Measurements from ENCODE around the gene TMEM106C. TPM values are rescaled to one million over a fixed set of nuclear protein-coding genes. Genes with fewer than 3 reads are reported as not detected.

The TMEM106C gene
- total RNA-seq (2022) = 247 and 281 TPM in 2 replicates
- Bru-seq, nascent RNA = percentile 95 among the genes with signal in this experiment
- BruChase-seq, experiment 1, labeled RNA remaining after a 2-hour chase = percentile 96 among the genes with signal in this experiment
- BruChase-seq, experiment 2, labeled RNA remaining after a 6-hour chase = percentile 97 among the genes with signal in this experiment
- long read RNA-seq, transcript TMEM106C-220 (8 exons, 810 nt) = major isoform, 158 of 374 reads
- long read RNA-seq, transcript TMEM106C-201 (8 exons, 1,394 nt) = minor isoform, 59 of 374 reads
- long read RNA-seq, transcript TMEM106C-202 (8 exons, 1,515 nt) = minor isoform, 50 of 374 reads
- long read RNA-seq, transcript TMEM106C-203 (8 exons, 1,414 nt) = minor isoform, 22 of 374 reads
- long read RNA-seq, partial matches to known transcripts = 45 of 374 reads
- long read RNA-seq, other reads (novel, unspliced or antisense) = 27 of 374 reads

DNA sequence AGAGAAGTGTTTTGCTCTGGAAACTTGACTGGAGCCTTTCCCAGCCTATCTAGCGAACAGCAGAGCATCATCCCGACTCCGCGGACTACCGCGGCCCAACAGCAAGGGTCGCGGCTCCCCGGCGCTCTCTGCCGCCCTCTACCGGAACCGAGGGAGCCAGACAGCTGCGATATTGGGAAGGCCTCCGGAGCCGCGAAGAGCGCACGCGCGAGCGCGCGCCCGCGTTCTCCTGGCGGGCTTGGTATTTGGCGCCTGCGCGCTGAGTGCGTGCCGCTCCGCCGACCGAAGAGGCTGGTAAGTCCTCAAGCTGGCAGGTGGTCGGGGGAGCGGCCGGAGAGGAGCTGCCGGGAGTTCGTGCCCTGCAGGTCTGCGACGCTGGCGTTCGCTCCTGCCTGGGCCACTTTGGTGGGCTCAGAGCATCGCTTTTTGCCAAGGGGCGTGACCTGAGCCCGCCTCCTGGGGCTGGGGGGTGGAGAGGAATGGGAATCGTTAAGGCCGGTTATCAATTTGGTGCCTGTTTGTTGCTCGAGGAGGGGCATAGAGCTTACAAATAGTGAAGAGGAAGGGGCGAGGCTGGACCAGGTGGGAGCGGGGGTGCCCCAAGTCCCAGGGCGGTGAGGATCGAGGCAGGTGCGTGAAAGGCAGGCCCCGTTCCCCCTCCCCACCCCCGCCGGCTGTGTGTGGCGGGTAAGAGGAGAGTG lies at the start of gene TMEM106C:
Gene TMEM106C (plus strand): TSS at position 257 of the 701 bp plus-strand sequence. CDS start 641 bp downstream, outside the sequence.
- Mint-ChIP-seq H3K36me3 (ENCODE audit: insufficient read depth, unreplicated experiment) (peaks cover 44% of the 10 kb centered on the region), H3K9me3 (ENCODE audit: unreplicated experiment) (no peaks in the 10 kb centered on the region), H3K4me3 (ENCODE audit: unreplicated experiment) (peak within 1 kb of the TSS; percentile 100), H3K27me3 (ENCODE audit: insufficient read depth, unreplicated experiment) (no peaks in the 10 kb centered on the region), H3K4me1 (ENCODE audit: low read depth, unreplicated experiment) (peaks cover 24% of the 10 kb centered on the region), H3K27ac (ENCODE audit: unreplicated experiment) (peak within 1 kb of the TSS; percentile 97)
- ChIA-PET CTCF (interaction anchor here (0.5 to 3.7 kb wide), 22 partner anchors 8 to 258 kb away, joined by 3 to 40 read pairs (median 3); partner anchors contain the start of genes ASB8, RPAP3 and VDR), POLR2A (interaction anchor here (0.6 to 1.2 kb wide), 4 partner anchors 55 to 571 kb away, joined by 3 to 20 read pairs (median 4); partner anchors contain the start of gene VDR)
- TF ChIP-seq, protein P1, sequence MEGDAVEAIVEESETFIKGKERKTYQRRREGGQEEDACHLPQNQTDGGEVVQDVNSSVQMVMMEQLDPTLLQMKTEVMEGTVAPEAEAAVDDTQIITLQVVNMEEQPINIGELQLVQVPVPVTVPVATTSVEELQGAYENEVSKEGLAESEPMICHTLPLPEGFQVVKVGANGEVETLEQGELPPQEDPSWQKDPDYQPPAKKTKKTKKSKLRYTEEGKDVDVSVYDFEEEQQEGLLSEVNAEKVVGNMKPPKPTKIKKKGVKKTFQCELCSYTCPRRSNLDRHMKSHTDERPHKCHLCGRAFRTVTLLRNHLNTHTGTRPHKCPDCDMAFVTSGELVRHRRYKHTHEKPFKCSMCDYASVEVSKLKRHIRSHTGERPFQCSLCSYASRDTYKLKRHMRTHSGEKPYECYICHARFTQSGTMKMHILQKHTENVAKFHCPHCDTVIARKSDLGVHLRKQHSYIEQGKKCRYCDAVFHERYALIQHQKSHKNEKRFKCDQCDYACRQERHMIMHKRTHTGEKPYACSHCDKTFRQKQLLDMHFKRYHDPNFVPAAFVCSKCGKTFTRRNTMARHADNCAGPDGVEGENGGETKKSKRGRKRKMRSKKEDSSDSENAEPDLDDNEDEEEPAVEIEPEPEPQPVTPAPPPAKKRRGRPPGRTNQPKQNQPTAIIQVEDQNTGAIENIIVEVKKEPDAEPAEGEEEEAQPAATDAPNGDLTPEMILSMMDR (IDR thresholded peaks at IDR 0.05; ENCODE audit: insufficient read depth in 1 of 2, low read depth in 1 of 2, low read length in 1 of 2, severe bottlenecking in 1 of 2, unreplicated experiment in 1 of 2) = peak; percentile 98 to 99
- no peaks in the 10 kb centered on the region; the same call in 1 of the 2 replicates for H3K9me3 ChIP-seq
- H3K36me3 ChIP-seq (ENCODE audit: control insufficient read depth, insufficient read depth, low read length) = 0 out of 2 replicates have a peak, but pooled peaks cover 1% of the 10 kb centered on the region
- H3K4me1 ChIP-seq = no peaks in the 10 kb centered on the region
- intact Hi-C loops (cut with micrococcal nuclease; ENCODE audit: unreplicated experiment) = loop anchor here (1.0 to 5.0 kb wide), 9 partner anchors 14 to 202 kb away; no protein-coding TSS in a partner anchor
- no TSS peak for BruUV-seq (replicated peaks)
- no peaks in the 10 kb centered on the region for H3K27me3 ChIP-seq (replicated peaks; ENCODE audit: control insufficient read depth, insufficient read depth, low read length)
- DNase-seq = peak; percentile 93 to 97
- H3K4me3 ChIP-seq (ENCODE audit: low read depth, low read length) = peak within 1 kb of the TSS; percentile 77

GRCh38 chr12:47920913-47921312 lies 42.5 kb upstream of the TMEM106C start:
- Histone ChIP-seq H3K4me1 (no peaks in the 10 kb centered on the region), H3K36me3 (ENCODE audit: control insufficient read depth, insufficient read depth, low read length) (no peaks in the 10 kb centered on the region), H3K4me3 (ENCODE audit: low read depth, low read length) (no peak overlapping the region), H3K27me3 (replicated peaks; ENCODE audit: control insufficient read depth, insufficient read depth, low read length) (no peaks in the 10 kb centered on the region), H3K9me3 (no peaks in the 10 kb centered on the region)
- intact Hi-C loops (cut with micrococcal nuclease; ENCODE audit: unreplicated experiment) = no loop called here
- TF ChIP-seq, protein P1 (IDR thresholded peaks at IDR 0.05; ENCODE audit: insufficient read depth in 1 of 2, low read depth in 1 of 2, low read length in 1 of 2, severe bottlenecking in 1 of 2, unreplicated experiment in 1 of 2) = no peak
- DNase-seq = no peak
- POLR2A ChIA-PET = no interaction called here
- CTCF ChIA-PET = no interaction called here
- Mint-ChIP-seq H3K27me3 (ENCODE audit: insufficient read depth, unreplicated experiment) (no peaks in the 10 kb centered on the region), H3K9me3 (ENCODE audit: unreplicated experiment) (no peaks in the 10 kb centered on the region), H3K4me3 (ENCODE audit: unreplicated experiment) (no peak overlapping the region), H3K4me1 (ENCODE audit: low read depth, unreplicated experiment) (no peaks in the 10 kb centered on the region), H3K36me3 (ENCODE audit: insufficient read depth, unreplicated experiment) (no peaks in the 10 kb centered on the region), H3K27ac (ENCODE audit: unreplicated experiment) (no peak overlapping the region)
- no TSS peak for BruUV-seq (replicated peaks)

DNA sequence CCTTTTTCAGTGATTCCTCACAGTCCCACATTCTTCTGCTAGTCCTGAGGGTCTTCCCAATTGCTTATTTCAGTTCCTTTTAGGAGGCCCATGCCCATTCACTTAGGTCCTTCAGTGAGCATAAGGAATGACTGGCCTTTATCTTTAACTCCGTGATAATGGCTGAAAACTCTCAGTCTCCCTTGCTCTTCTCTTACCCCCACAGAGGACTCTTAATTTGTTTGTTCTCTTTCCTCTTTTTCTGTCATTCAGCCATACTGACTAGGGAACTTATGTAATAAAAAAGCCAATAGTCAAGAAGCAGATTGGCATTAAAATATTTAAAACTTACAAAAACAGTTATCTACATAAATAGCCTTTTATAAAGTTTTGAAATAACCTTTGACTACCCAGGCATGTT lies 41.5 kb upstream of the TMEM106C start:
- intact Hi-C loops (cut with micrococcal nuclease; ENCODE audit: unreplicated experiment) = no loop called here
- H3K36me3 Mint-ChIP-seq (ENCODE audit: insufficient read depth, unreplicated experiment) = no peaks in the 10 kb centered on the region
- TF ChIP-seq, protein P1 (IDR thresholded peaks at IDR 0.05; ENCODE audit: insufficient read depth in 1 of 2, low read depth in 1 of 2, low read length in 1 of 2, severe bottlenecking in 1 of 2, unreplicated experiment in 1 of 2) = no peak
- no peak overlapping the region for H3K4me3 ChIP-seq (ENCODE audit: low read depth, low read length)
- no peaks in the 10 kb centered on the region for H3K9me3 ChIP-seq
- H3K27me3 Mint-ChIP-seq (ENCODE audit: insufficient read depth, unreplicated experiment) = no peaks in the 10 kb centered on the region
- ChIA-PET POLR2A (interaction anchor here (0.5 kb wide), 1 partner anchor 151 kb away, joined by 5 read pairs; no protein-coding TSS in a partner anchor), CTCF (interaction anchor here (1.1 kb wide), 1 partner anchor 14 kb away, joined by 4 read pairs; no protein-coding TSS in a partner anchor)
- H3K27me3 ChIP-seq (replicated peaks; ENCODE audit: control insufficient read depth, insufficient read depth, low read length) = no peaks in the 10 kb centered on the region
- no peak for DNase-seq
- no peak overlapping the region for H3K27ac Mint-ChIP-seq (ENCODE audit: unreplicated experiment)
- H3K9me3 Mint-ChIP-seq (ENCODE audit: unreplicated experiment) = no peaks in the 10 kb centered on the region
- no peaks in the 10 kb centered on the region for H3K4me1 ChIP-seq
- no TSS peak for BruUV-seq (replicated peaks)
- H3K36me3 ChIP-seq (ENCODE audit: control insufficient read depth, insufficient read depth, low read length) = no peaks in the 10 kb centered on the region
- H3K4me3 Mint-ChIP-seq (ENCODE audit: unreplicated experiment) = no peak overlapping the region
- H3K4me1 Mint-ChIP-seq (ENCODE audit: low read depth, unreplicated experiment) = no peaks in the 10 kb centered on the region
